Measurements from ENCODE around the gene PRPF4.
A peak's percentile ranks its signal among the peaks of the same experiment; 100 is the strongest.

The PRPF4 gene

DNA sequence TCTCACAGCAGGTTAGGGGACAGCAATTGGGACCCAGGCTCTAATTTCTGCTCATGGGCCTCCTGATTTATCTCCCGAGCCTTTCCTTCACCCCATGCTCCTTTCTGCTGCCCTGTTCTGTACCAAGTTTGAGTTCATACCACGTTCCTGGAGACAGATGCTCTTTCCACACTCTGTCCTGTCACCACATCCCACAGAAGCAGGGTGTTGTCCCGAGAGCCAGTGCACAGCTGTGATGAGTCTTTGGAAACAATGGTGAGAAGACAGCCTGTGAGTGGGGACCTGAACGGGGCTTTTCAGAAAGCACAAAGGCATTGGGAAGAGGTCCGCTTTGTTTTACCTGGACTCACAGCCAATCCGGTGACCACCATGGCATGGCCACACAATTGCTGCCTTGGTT lies 47.2 kb downstream of the PRPF4 start:
- TF ChIP-seq, protein P1, sequence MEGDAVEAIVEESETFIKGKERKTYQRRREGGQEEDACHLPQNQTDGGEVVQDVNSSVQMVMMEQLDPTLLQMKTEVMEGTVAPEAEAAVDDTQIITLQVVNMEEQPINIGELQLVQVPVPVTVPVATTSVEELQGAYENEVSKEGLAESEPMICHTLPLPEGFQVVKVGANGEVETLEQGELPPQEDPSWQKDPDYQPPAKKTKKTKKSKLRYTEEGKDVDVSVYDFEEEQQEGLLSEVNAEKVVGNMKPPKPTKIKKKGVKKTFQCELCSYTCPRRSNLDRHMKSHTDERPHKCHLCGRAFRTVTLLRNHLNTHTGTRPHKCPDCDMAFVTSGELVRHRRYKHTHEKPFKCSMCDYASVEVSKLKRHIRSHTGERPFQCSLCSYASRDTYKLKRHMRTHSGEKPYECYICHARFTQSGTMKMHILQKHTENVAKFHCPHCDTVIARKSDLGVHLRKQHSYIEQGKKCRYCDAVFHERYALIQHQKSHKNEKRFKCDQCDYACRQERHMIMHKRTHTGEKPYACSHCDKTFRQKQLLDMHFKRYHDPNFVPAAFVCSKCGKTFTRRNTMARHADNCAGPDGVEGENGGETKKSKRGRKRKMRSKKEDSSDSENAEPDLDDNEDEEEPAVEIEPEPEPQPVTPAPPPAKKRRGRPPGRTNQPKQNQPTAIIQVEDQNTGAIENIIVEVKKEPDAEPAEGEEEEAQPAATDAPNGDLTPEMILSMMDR (IDR thresholded peaks at IDR 0.05; ENCODE audit: insufficient read depth, low read depth, low read length, missing control alignments) = no peak
- no peak for DNase-seq (ENCODE audit: low read depth)
- no peak overlapping the region for H3K4me3 ChIP-seq (ENCODE audit: low read depth, low read length)

DNA sequence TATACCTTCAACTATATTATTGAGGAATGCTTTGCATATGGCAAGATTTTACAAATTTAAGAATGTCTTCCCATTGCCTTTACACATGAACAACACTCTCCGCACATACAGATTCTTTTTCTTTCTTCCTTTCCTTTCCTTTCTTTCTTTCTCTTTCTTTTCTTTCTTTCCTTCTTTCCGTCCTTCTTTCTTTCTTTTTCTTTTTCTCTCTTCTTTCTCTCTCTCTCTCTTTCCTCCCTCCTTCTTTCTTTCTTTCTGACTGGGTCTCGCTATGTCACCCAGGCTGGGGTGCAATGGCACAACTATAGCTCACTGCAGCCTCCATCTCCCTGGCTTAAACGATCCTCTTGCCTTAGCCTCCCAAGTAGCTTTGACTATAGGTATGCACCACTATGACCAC lies 50.8 kb downstream of the PRPF4 start:
- TF ChIP-seq, protein P1 (IDR thresholded peaks at IDR 0.05; ENCODE audit: insufficient read depth, low read depth, low read length, missing control alignments) = no peak
- DNase-seq (ENCODE audit: low read depth) = no peak
- H3K4me3 ChIP-seq (ENCODE audit: low read depth, low read length) = no peak overlapping the region

DNA sequence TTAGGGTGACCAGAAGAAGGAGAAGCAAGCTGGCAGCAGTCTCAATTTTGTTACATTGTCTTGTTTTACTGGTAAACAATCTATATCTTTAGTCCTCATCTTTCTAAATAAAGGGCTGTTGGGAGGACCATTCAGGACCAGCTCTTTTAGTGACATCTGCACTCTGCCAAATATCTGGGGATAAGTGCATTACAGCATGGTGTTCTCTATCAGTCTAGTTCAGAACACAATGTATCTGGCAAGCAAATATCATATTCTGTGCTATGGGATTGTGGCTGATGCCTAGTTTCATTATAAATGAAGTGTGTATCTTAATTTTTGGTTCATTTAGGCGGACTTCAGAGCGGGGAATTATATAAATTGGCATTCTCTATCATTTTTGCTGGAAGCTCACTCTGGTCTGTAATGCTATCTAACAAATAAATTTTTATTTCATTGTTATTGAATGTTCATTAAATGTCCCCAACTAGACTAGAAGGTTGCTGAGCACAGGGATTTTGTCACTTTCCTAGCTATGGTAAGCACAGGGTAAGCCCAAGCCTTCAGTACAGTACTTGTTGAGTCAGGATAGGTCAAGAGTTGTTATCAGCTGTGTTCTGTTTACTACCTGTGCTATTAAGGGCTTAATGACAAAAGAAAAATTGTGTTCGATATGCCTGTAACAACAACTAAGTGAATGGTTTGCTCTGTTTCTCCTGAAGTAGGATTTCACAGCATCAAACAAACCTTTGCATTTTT lies 52.8 kb downstream of the PRPF4 start:
- H3K4me3 ChIP-seq (ENCODE audit: low read depth, low read length) = no peak overlapping the region
- DNase-seq (ENCODE audit: low read depth) = no peak
- TF ChIP-seq, protein P1 (IDR thresholded peaks at IDR 0.05; ENCODE audit: insufficient read depth, low read depth, low read length, missing control alignments) = no peak

DNA sequence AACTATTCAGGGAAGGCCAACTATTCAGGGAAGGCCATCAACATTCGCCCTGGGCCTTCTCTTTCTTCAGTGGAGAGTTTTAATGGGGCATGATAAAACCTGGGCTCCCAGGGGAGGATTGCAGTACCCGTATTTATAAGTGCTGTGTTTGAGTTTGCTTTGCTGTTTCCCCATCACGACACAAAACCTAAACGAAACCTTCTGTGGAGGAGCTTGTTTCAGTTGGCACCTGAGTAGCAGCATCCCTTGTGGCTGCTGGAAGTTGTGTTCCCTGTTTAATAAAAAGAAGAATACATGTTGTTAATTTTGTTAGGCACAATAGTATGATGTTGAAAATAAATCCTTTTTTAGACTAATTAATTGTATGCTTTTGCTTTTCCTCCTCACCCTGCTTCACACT lies 56.3 kb downstream of the PRPF4 start:
- TF ChIP-seq, protein P1 (IDR thresholded peaks at IDR 0.05; ENCODE audit: insufficient read depth, low read depth, low read length, missing control alignments) = no peak
- H3K4me3 ChIP-seq (ENCODE audit: low read depth, low read length) = no peak overlapping the region
- no peak for DNase-seq (ENCODE audit: low read depth)

DNA sequence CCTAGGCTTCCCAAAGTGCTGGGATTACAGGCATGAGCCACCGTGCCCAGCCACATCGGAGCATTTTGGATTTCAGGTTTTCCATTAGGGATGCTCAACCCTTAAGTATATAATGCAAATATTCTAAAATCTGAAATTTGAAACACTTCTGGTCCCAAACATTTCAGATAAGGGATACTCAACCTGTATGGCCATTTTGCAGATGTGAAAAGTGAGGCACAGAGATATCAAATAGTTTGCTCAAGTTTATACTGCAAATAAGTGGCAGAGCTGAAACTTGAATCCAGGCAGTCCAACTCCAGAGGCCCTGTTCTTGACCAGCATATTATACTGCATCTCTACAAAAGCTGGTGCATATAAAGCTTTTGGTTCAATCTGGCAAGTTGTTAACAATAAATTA lies 62.3 kb downstream of the PRPF4 start:
- no peak for DNase-seq (ENCODE audit: low read depth)
- TF ChIP-seq, protein P1 (IDR thresholded peaks at IDR 0.05; ENCODE audit: insufficient read depth, low read depth, low read length, missing control alignments) = no peak

DNA sequence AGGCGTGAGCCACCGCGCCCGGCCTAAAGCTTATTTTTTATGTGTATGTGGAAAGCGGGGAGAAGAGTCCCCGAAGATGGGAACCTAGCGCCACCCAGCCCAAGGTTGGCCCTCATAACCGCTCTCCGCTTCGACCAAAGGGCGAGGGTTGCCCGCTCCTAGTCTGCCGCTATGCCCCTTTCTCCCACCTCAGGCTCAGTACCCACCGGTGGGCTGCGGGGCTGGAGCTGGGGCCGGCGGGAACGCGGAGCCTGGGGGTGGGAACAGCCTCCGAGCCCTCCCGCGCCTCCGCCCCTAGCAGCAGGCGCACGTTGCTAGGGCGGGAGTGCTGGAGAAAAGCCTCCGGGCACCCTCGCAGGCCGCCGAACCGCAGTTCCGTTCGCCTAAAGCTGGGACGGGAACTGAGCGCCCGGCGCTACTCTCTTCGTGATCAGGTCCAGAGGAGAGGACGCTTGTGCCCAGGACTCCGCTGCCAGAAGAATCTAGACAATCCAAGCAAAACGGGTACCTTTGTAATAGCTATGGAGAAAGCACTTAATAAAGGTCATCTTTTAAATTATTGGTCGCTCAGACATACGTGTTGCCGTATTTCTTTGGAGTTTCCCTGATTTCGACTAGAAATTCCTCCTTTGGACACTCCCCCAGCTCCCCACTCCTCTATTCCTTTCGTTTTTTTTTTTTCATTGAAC lies 64.7 kb downstream of the PRPF4 start, which contains the start of gene WDR31:
TSS of gene WDR31 (minus strand) at position 265 of the 689 bp plus-strand sequence. CDS start 8,253 bp downstream, outside the sequence.
- peak; percentile 92 for DNase-seq (ENCODE audit: low read depth)
- H3K4me3 ChIP-seq (ENCODE audit: low read depth, low read length) = peak within 1 kb of the TSS; percentile 99
- TF ChIP-seq, protein P1 (IDR thresholded peaks at IDR 0.05; ENCODE audit: insufficient read depth, low read depth, low read length, missing control alignments) = no peak

More for the DNA sequence above, 62.3 kb downstream of the PRPF4 start:
- no peak overlapping the region for H3K4me3 ChIP-seq (ENCODE audit: low read depth, low read length)
